K562 (cell line): Measurements from ENCODE around the gene PIK3C2B. TPM values are rescaled to one million over a fixed set of nuclear protein-coding genes. Genes with fewer than 3 reads are reported as not detected.

Source experiments
- ARID3A ChIP-seq: IDR thresholded peaks from 2 replicates; pipeline ENCODE4 v1.6.1; 2012; ENCODE audit warnings: low read depth, low read length, improper control_type of control experiment, borderline replicate concordance
- ARNT ChIP-seq, 2 experiments: fragments of 450-650 bp; IDR thresholded peaks; 2 replicates each; pipeline ENCODE4 v1.6.1; 2016; ENCODE audit warnings: mild to moderate bottlenecking in 1 of 2
- ATF1 ChIP-seq, 2 experiments: fragments of 450-650 bp in 1 of 2; IDR thresholded peaks; 2 replicates each; pipeline ENCODE4 v1.6.1; 2016; ENCODE audit warnings: missing compliant biosample characterization in 1 of 2, missing genetic modification characterization in 1 of 2
- BRD9 ChIP-seq: fragments of 450-650 bp; IDR thresholded peaks from 2 replicates; pipeline ENCODE4 v1.6.1; 2018; ENCODE audit warnings: low read depth; ENCODE audit not compliant: partially characterized antibody
- DLX4 ChIP-seq: fragments of 250-450 bp; sonication (Bioruptor Pico); IDR thresholded peaks from 2 replicates; pipeline ENCODE4 v1.6.1; 2021; ENCODE audit warnings: mild to moderate bottlenecking
- DPF2 ChIP-seq: fragments of 450-650 bp; IDR thresholded peaks from 2 replicates; pipeline ENCODE4 v1.6.1; 2016
- FOXA1 ChIP-seq: fragments of 450-650 bp; IDR thresholded peaks from 2 replicates; pipeline ENCODE4 v1.6.1; 2016; ENCODE audit warnings: mild to moderate bottlenecking, borderline replicate concordance
- FOXK1 ChIP-seq: sonication (generic); formaldehyde crosslinking; IDR thresholded peaks from 2 replicates; pipeline ENCODE4 v1.8.0; 2022; ENCODE audit warnings: missing genetic modification reagents, mild to moderate bottlenecking, borderline replicate concordance
- HINFP ChIP-seq: fragments of 450-650 bp; conservative IDR thresholded peaks from 2 replicates; pipeline ENCODE4 v1.6.1; 2016; ENCODE audit warnings: missing genetic modification characterization, low read depth, mild to moderate bottlenecking, control low read depth, missing compliant biosample characterization
- ID3 ChIP-seq, 2 experiments: fragments of 250-450 bp in 1 of 2; fragments of 450-650 bp in 1 of 2; sonication (Bioruptor Pico) in 1 of 2; IDR thresholded peaks; 2 replicates each; pipeline versions ENCODE4 v1.6.1 to v1.8.0; 2016 to 2021; ENCODE audit warnings: mild to moderate bottlenecking in 2 of 2, moderate library complexity in 2 of 2, missing compliant biosample characterization in 1 of 2, missing genetic modification characterization in 1 of 2
- MAX ChIP-seq: sonication (generic); formaldehyde crosslinking; IDR thresholded peaks from 2 replicates; pipeline ENCODE4 v1.9.0; 2022; ENCODE audit warnings: mild to moderate bottlenecking, missing genetic modification reagents
- MLLT1 ChIP-seq, 2 experiments: fragments of 450-650 bp; IDR thresholded peaks; 2 replicates each; pipeline ENCODE4 v1.6.1; 2016
- NCOA1 ChIP-seq: fragments of 450-650 bp; IDR thresholded peaks from 2 replicates; pipeline ENCODE4 v1.6.1; 2016; ENCODE audit warnings: low read depth
- NEUROD1 ChIP-seq: fragments of 150-350 bp; IDR thresholded peaks from 2 replicates; pipeline ENCODE4 v1.6.1; 2014; ENCODE audit warnings: borderline replicate concordance, low read length, low read depth; ENCODE audit not compliant: partially characterized antibody
- PML ChIP-seq: IDR thresholded peaks from 2 replicates; pipeline ENCODE4 v1.6.1; 2012; ENCODE audit warnings: low read length, inconsistent platforms
- RBM25 ChIP-seq: fragments of 200-400 bp; formaldehyde crosslinking; IDR thresholded peaks from 2 replicates; pipeline ENCODE4 v1.6.1; 2018; ENCODE audit warnings: low read length, low read depth, moderate library complexity; ENCODE audit not compliant: severe bottlenecking
- RFX7 ChIP-seq: fragments of 250-450 bp; sonication (Bioruptor Pico); IDR thresholded peaks from 2 replicates; pipeline ENCODE4 v1.5.1; 2021; ENCODE audit warnings: mild to moderate bottlenecking
- SMAD2 ChIP-seq: fragments of 150-350 bp; IDR thresholded peaks from 2 replicates; pipeline ENCODE4 v1.6.1; 2014; ENCODE audit warnings: low read depth, mild to moderate bottlenecking, low read length
- SRSF7 ChIP-seq: fragments of 200-400 bp; formaldehyde crosslinking; optimal IDR thresholded peaks from 2 replicates; pipeline ENCODE3; 2017; ENCODE audit warnings: mild to moderate bottlenecking, low read depth, low read length
- TCF3 ChIP-seq: sonication (generic); formaldehyde crosslinking; IDR thresholded peaks from 2 replicates; pipeline ENCODE4 v1.4.0; 2020; ENCODE audit warnings: mild to moderate bottlenecking, missing genetic modification reagents
- ZFP36 ChIP-seq: fragments of 150-350 bp; IDR thresholded peaks from 2 replicates; pipeline ENCODE4 v1.6.1; 2018; ENCODE audit warnings: low read length, low read depth; ENCODE audit not compliant: partially characterized antibody
- ZFX ChIP-seq: sonication (generic); formaldehyde crosslinking; IDR thresholded peaks from 2 replicates; pipeline ENCODE4 v1.8.0; 2022; ENCODE audit warnings: mild to moderate bottlenecking, missing genetic modification reagents, moderate library complexity
- ZNF561 ChIP-seq: fragments of 450-650 bp; formaldehyde crosslinking; conservative IDR thresholded peaks from 2 replicates; pipeline ENCODE4 v1.4.0; 2020; ENCODE audit warnings: mild to moderate bottlenecking, moderate library complexity
- ZNF780A ChIP-seq: fragments of 250-450 bp; sonication (Bioruptor Pico); IDR thresholded peaks from 2 replicates; pipeline ENCODE4 v1.5.0; 2021; ENCODE audit warnings: mild to moderate bottlenecking
- ZZZ3 ChIP-seq: fragments of 450-650 bp; IDR thresholded peaks from 2 replicates; pipeline ENCODE4 v1.6.1; 2016; ENCODE audit warnings: antibody characterized with exemption, mild to moderate bottlenecking, moderate library complexity
- polyA plus RNA-seq, 8 experiments: library from polyadenylated mRNA; depleted of rRNA in 4 of 8; stranded (reverse) in 5 of 8; unstranded in 3 of 8; fragments of >200 nt; fragmentation: Nextera tagmentation in 2 of 8; fragmentation: Illumina TruSeq in 1 of 8; extraction: Ambion mirVana in 2 of 8; extraction: Trizol in 1 of 8; gene quantifications; 2 replicates each; pipeline versions ENCODE4 v1.2.1 to v1.2.3, GENCODE V29; 2011 to 2014; ENCODE audit warnings: inconsistent platforms in 1 of 8, missing spikeins in 1 of 8
- total RNA-seq, 7 experiments: library from RNA; depleted of rRNA in 6 of 7; stranded (reverse); fragments of >200 nt in 6 of 7; fragmentation: Illumina TruSeq in 2 of 7; extraction: Trizol in 2 of 7; gene quantifications; 2 replicates each; pipeline versions ENCODE4 v1.2.1 to v1.2.3, GENCODE V29; 2011 to 2021; ENCODE audit warnings: low replicate concordance in 1 of 7

PIK3C2B gene
- total and polyA plus RNA-seq, 9 of the 15 experiments (the other 6 are each of a cell fraction or from before 2014, with no cell fraction given): 0.10 to 2.9 (median 0.72) TPM

GRCh38 chr1:204493984-204494280 lies 673 bp downstream of the PIK3C2B start (continued):
- TF ChIP-seq ID3 (CRISPR knock-in tag; IDR thresholded peaks at IDR 0.05) (no peak), ID3 (tag; IDR thresholded peaks at IDR 0.05) (peak; percentile 61; the same call in 1 of the 2 replicates), DPF2 (0 out of 2 replicates have a peak, but pooled peaks have one; percentile 19), BRD9 (no peak), ZNF780A (no peak), TCF3 (CRISPR knock-in tag) (peak; percentile 31; the same call in 1 of the 2 replicates), RBM25 (no peak), PML (peak; percentile 9; the same call in 1 of the 2 replicates), ARID3A (no peak), RFX7 (CRISPR knock-in tag) (no peak), ZFX (CRISPR knock-in tag) (peak; percentile 42; the same call in 1 of the 2 replicates), NEUROD1 (no peak), FOXK1 (CRISPR knock-in tag) (no peak), HINFP (peak; percentile 67; the same call in 1 of the 2 replicates), ATF1 (CRISPR knock-in tag; IDR thresholded peaks at IDR 0.05) (no peak), ATF1 (tag; IDR thresholded peaks at IDR 0.05) (no peak), NCOA1 (no peak), ZZZ3 (no peak), MLLT1 (IDR thresholded peaks at IDR 0.05) (no peak), ARNT (IDR thresholded peaks at IDR 0.05) (no peak), ZNF561 (CRISPR knock-in tag) (no peak), SRSF7 (no peak), DLX4 (CRISPR knock-in tag) (no peak), SMAD2 (no peak), ZFP36 (no peak), FOXA1 (no peak), MAX (no peak)
